ENCODE measurements around the gene ALOX5.

ALOX5 gene

DNA sequence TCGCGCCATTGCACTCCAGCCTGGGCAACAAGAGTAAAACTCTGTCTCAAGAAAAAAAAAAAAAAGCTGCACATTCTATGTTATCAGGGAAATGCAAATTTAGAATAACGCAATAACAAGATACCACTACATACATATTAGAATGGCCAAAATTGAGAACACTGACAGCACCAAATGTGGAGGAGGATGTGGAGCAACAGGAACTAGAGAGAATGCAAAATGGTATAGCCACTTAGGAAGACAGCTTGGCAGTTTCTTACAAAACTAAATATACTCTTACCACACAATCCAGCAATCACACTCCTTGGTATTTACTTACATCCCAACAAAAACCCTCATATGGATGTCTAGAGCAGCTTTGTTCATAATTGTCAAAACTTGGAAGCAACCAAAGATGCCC, 76.8 kb downstream of the ALOX5 start:
- peaks cover 16% of the 10 kb centered on the region for H3K4me1 Mint-ChIP-seq
- H3K27ac Mint-ChIP-seq = no peak overlapping the region
- peaks cover 6% of the 10 kb centered on the region for H3K27me3 Mint-ChIP-seq (ENCODE audit: low read depth, poor library complexity)
- no peak overlapping the region for H3K4me3 Mint-ChIP-seq
- no peaks in the 10 kb centered on the region for H3K9me3 Mint-ChIP-seq
- TF ChIP-seq, protein P1, sequence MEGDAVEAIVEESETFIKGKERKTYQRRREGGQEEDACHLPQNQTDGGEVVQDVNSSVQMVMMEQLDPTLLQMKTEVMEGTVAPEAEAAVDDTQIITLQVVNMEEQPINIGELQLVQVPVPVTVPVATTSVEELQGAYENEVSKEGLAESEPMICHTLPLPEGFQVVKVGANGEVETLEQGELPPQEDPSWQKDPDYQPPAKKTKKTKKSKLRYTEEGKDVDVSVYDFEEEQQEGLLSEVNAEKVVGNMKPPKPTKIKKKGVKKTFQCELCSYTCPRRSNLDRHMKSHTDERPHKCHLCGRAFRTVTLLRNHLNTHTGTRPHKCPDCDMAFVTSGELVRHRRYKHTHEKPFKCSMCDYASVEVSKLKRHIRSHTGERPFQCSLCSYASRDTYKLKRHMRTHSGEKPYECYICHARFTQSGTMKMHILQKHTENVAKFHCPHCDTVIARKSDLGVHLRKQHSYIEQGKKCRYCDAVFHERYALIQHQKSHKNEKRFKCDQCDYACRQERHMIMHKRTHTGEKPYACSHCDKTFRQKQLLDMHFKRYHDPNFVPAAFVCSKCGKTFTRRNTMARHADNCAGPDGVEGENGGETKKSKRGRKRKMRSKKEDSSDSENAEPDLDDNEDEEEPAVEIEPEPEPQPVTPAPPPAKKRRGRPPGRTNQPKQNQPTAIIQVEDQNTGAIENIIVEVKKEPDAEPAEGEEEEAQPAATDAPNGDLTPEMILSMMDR (IDR thresholded peaks at IDR 0.05) = no peak
- no peak for DNase-seq
- H3K36me3 Mint-ChIP-seq (ENCODE audit: low read depth) = no peaks in the 10 kb centered on the region

- Mint-ChIP-seq H3K36me3 (ENCODE audit: low read depth) (no peaks in the 10 kb centered on the region), H3K27ac (no peak overlapping the region), H3K4me1 (peaks cover 16% of the 10 kb centered on the region), H3K9me3 (no peaks in the 10 kb centered on the region), H3K27me3 (ENCODE audit: low read depth, poor library complexity) (peaks cover 6% of the 10 kb centered on the region), H3K4me3 (no peak overlapping the region)
- TF ChIP-seq, protein P1 (IDR thresholded peaks at IDR 0.05) = no peak
- DNase-seq = no peak
These were observed 77.4 kb downstream of the ALOX5 start for GRCh38 chr10:45451407-45451806.

DNA sequence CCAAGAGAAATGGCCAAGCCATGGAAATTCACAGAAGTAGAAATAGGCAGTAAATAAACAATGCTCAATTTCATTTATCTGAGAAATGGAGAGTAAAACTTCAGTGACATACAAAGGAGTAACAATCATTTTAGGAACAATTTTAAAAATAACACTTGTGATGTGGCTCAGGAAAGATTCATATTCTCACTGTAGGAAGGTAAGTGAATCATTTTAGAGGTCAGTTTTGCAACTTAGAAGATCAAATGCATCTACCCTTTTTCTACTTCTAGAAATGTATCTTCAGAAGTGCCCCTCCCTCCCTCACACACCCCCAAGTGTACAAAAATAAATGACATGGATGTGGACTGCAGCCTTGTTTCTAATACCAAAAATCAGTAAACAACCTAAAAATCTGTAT, 78.3 kb downstream of the ALOX5 start:
- H3K27me3 Mint-ChIP-seq (ENCODE audit: low read depth, poor library complexity) = peaks cover 6% of the 10 kb centered on the region
- TF ChIP-seq, protein P1 (IDR thresholded peaks at IDR 0.05) = no peak

GRCh38 chr10:45452743-45453452, 78.9 kb downstream of the ALOX5 start:
- Mint-ChIP-seq H3K4me1 (peaks cover 16% of the 10 kb centered on the region), H3K36me3 (ENCODE audit: low read depth) (peaks cover 5% of the 10 kb centered on the region), H3K27me3 (ENCODE audit: low read depth, poor library complexity) (peaks cover 6% of the 10 kb centered on the region), H3K4me3 (no peak overlapping the region), H3K9me3 (no peaks in the 10 kb centered on the region), H3K27ac (no peak overlapping the region)
- DNase-seq = no peak
- TF ChIP-seq, protein P1 (IDR thresholded peaks at IDR 0.05) = no peak

More for the DNA sequence above, 78.3 kb downstream of the ALOX5 start:
- H3K36me3 Mint-ChIP-seq (ENCODE audit: low read depth) = peaks cover 2% of the 10 kb centered on the region
- no peak overlapping the region for H3K27ac Mint-ChIP-seq
- no peak overlapping the region for H3K4me3 Mint-ChIP-seq
- H3K4me1 Mint-ChIP-seq = peaks cover 16% of the 10 kb centered on the region
- DNase-seq = no peak
- H3K9me3 Mint-ChIP-seq = no peaks in the 10 kb centered on the region

- TF ChIP-seq, protein P1 (IDR thresholded peaks at IDR 0.05) = no peak
- Mint-ChIP-seq H3K27me3 (ENCODE audit: low read depth, poor library complexity) (peaks cover 6% of the 10 kb centered on the region), H3K4me1 (peaks cover 16% of the 10 kb centered on the region), H3K27ac (peak overlapping the region; percentile 84), H3K9me3 (no peaks in the 10 kb centered on the region), H3K4me3 (no peak overlapping the region), H3K36me3 (ENCODE audit: low read depth) (peaks cover 12% of the 10 kb centered on the region)
- DNase-seq = no peak
These were observed 79.7 kb downstream of the ALOX5 start for GRCh38 chr10:45453639-45454255.

DNA sequence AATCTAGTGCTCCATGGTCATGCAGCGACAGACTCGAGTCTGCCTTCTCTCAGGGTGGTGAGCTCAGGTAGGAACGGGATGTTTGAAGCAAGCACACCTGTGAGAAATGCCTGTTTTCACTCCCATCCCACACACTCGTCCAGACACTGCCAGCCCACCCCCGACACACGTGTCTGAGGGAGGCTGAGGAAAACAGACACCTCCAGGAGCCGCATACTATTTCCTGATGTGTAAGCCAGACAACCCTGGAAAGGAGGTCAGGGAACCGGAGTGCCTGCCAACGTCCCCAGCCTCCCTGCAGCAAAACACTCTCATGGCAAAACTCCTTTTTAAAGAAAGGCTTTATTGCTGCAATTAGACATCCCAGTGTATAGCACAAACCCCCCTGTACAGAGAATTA, 80.2 kb downstream of the ALOX5 start:
- H3K4me1 Mint-ChIP-seq = peaks cover 16% of the 10 kb centered on the region
- no peak for DNase-seq
- H3K9me3 Mint-ChIP-seq = no peaks in the 10 kb centered on the region
- peak overlapping the region; percentile 84 for H3K27ac Mint-ChIP-seq
- H3K27me3 Mint-ChIP-seq (ENCODE audit: low read depth, poor library complexity) = peaks cover 6% of the 10 kb centered on the region
- H3K36me3 Mint-ChIP-seq (ENCODE audit: low read depth) = peaks cover 17% of the 10 kb centered on the region
- peak overlapping the region; percentile 12 for H3K4me3 Mint-ChIP-seq
- TF ChIP-seq, protein P1 (IDR thresholded peaks at IDR 0.05) = no peak

Data from nephron progenitor cell (in vitro differentiated cells).